C4-2B (cell line): ENCODE data around the gene EXOC7.

Experiments used
- CTCF ChIP-seq: fragments of 450-650 bp; conservative IDR thresholded peaks from 2 replicates; pipeline ENCODE4 v1.5.1; 2017; ENCODE audit warnings: mild to moderate bottlenecking
- ZFX ChIP-seq: fragments of 450-650 bp; IDR thresholded peaks from 2 replicates; pipeline ENCODE4 v1.6.1; 2017

DNA sequence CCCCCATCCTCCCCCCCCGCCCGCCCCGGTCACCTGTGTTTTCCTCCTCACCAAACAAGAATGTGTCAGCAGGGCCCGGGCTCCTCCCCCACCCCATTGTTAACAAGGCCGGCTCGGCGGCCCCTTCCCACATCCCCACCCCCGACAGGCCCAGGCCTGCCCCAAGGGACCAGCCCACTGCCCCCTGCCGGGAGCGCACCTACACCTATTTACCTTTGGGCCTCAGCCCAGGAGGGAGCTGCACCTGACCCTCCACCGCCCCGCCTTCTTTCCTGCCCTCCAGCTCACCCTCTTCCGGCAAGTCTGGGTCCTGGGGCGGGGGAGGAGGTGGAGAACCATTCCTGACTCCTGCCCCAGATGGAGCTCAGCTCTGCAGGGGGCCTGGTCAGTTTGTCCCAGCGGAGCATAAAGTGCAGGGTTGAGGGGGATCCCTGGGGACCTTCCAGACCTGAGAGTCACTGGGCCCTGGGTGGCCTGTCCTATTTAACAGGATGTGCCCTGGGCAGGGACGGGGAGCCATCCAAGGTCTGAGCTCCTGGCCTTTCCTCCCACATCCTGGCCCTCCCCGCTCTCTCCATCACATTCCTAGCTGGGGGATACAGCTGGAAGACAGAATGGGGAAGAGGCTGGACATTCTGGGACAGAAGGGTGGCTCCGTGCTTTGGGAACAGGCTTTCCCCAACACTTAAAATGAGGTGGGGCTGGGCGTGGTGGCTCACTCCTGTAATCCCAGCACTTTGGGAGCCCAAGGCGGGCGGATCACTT lies 29.2 kb upstream of the EXOC7 start:
- TF ChIP-seq CTCF = no peak
- no peak for TF ChIP-seq ZFX
